GM12865 (cell line): ENCODE data around the gene STRN4.

Experiments used
- DNase-seq: peaks from one replicate; pipeline ENCODE4 v3.0.0; 2010; ENCODE audit warnings: low read depth
- H3K4me3 ChIP-seq: 2 replicates; pipeline ENCODE4 v1.5.1; 2011; ENCODE audit warnings: mild to moderate bottlenecking, low read depth, low read length, control low read depth
- CTCF ChIP-seq: IDR thresholded peaks from 2 replicates; pipeline ENCODE4 v1.5.1; 2011; ENCODE audit warnings: low read length, control low read depth, low read depth, inconsistent platforms; ENCODE audit not compliant: insufficient read depth; ENCODE audit errors: missing control alignments

STRN4 gene

DNA sequence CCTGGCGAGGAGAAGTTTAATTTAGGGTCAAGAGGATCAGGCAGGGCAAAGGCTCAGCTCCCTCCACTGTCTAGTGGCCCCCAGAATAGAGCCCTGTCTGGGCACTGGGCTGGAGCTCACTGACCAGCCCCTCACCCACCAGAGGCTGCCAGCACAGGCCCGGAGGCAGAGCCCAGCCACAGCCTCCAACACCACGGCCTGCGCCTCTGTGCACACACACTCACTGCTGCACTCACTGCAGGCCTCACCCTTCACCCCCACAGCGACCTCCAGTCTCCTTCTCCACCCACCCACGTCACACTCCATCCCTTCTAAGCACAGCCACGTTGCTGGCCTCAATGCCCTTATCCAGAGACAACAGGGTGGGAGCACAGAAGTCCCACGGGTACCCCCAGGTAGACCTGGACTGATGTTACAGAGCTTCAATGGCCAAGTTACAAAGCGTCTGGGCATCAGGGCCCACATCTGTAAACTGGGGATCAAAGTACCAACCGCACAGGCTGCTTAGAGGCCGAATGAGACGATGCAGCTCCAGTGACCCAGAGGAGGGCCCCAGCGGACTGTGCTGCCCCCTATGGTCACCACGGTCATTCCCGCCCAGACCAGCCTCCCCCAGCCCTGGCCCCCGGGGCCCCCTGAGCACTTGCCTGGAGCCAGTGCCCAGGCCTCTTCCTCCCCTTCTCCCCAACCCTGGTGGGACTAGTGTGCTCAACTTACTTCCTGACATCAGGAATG is 24.8 kb downstream of the STRN4 start:
- DNase-seq: no peak
- TF ChIP-seq CTCF: no peak

DNA sequence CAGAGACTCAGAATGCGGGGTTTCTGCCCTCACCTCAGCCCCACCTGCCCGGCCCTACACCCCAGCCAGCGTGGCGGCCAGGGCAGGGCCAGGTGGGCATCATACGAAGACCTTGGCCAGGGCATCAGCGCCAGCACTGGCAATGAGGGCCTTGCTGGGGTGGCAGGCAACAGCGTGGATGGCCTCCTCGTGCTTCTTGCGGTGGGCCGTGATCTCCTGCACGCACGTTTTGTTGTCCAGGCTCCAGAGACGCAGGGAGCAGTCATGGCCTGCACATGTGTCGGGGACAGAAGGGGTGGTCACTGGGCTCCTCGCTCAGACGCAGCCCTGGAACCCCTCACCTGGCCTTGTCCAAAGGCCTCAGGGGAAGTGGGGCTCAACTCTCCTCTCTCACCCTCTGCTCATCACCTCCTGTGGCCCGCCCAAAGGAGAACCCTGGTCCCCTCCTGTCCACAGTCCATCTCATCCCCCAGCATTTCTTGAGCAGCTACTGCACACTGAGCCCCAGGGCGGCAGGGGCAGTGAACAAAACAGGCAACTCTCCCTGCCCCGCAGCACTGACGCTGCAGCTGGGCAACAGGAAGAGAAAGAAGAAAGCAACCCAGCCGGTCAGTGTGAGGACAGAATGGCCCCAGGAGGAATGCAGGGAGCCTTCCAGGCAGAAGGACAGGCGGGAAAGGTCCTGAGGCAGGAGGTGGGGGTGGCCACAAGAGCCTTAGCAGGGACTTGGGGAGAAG is 25.6 kb downstream of the STRN4 start:
- no peak for DNase-seq
- TF ChIP-seq CTCF: no peak
- no peak overlapping the region for H3K4me3 ChIP-seq

More for the DNA sequence above, 24.8 kb downstream of the STRN4 start:
- no peak overlapping the region for H3K4me3 ChIP-seq

- DNase-seq: no peak
- TF ChIP-seq CTCF: no peak
- no peak overlapping the region for H3K4me3 ChIP-seq
Observed at GRCh38 chr19:46719629-46720502, 26.4 kb downstream of the STRN4 start.

- DNase-seq: peak; percentile 90
- no peak for TF ChIP-seq CTCF
- H3K4me3 ChIP-seq: peak overlapping the region; percentile 97
Observed at GRCh38 chr19:46718934-46719622, 27.2 kb downstream of the STRN4 start.

DNA sequence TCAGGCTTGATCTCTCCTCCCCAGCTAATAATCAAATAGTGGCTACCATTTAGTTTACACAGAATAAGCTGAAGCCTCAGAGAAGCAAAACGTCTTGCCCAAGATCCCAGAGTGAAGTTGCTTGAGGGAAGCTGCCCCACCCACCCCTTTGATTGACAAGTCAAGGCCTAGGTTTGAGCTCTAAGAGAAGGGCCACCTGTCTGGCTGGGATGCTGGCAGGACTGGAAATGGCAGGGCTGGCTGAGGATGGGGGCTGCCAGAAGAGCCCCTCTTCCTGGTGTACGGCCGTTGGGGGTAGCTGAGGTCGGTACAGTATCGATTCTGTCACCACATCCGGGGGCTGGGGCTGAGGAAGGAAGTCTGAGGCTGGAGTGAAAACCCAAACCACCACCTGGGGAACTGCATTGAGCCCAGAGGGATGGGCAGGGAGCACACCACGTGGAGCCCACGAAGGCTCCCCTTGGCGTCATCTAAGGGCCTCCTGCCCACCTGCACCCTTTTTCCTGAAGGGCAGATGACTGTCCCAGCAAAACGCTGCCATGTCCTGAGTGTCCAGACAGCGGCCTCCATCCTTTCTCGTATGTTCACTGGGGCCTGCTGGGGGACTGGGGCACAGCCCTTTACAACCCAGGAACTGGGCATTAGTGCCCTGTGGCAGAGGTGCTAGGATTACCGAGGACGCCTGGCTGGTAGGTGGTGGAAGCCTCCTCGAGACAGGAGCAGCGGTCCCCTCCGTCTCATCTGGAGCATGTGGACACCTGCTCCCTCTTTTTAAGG is 27.9 kb downstream of the STRN4 start:
- peak overlapping the region; percentile 97 for H3K4me3 ChIP-seq
- no peak for TF ChIP-seq CTCF
- DNase-seq: peak; percentile 89
